ENCODE results near the gene MTMR3.
"Not testable (repeated sequence)": the region's sequence is repeated elsewhere in the genome, so short reads cannot be mapped to it uniquely, and the experiment has no call there.

MTMR3 gene

DNA sequence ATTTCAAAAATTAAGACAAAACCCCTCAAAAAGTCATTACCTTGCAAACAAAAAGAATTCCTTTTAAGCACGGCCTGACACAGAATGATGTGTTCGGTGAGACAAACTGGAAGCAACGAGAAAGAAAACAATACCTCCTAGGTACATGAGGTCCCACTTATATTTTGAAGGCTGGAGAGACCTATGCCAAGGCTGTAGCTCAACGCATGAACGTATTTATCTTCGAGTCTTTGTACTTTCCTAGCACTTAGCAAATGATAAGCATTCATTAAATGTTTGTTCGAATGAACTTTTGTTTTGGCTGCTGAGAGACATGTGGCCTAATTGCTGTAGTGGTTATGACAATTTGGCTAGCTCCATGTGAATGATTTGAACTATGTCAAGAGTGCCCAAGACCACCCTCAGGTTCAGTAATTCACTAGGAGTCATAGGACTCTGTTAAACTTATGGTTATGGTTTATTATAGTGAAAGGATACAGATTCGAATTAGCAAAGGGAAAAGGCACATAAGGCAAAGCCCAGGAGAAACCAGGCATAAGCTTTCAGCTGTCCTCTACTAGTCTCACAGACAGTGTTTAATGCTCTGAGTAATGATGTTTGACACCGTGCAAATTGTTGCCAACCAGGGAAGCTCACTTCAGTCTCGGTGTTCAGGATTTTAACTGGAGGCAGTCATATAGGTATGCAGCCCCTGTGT is 171.2 kb downstream of the MTMR3 start:
- DNase-seq (ENCODE audit: low spot score): no peak

DNA sequence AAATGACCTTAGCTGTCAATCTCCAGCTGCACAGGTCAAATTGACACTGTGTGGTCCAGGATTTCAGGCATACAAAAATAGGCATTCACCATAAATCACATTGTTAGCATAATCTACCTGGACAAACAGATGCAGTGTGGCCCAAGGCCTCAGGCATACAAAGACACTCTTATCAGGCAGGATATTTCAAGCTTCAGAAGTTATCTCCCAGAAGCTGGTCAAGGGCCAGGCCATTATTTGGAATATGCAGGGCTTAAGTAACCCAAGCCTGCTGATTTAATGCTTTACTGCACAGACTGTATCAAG is 171.7 kb downstream of the MTMR3 start:
- DNase-seq (ENCODE audit: low spot score): no peak

DNA sequence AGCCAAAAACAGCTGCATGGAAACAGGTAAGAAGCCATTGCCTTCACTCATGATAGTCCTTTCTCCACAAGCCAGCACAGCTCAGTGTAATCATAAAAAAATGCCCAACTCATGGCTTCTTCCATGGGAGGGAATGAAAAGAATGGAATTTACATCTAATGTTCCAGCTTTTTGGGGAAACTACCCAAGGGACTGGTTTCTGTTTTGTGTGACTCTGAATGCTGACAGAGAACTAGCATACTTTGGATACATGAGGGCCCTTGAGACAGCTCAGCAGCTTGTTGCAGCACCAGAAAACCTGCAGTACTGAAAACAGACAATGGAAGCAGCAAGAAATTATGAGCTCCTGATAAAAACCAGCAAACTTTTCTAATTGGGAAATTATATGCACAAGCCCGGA is 173.0 kb downstream of the MTMR3 start:
- DNase-seq (ENCODE audit: low spot score): no peak

DNA sequence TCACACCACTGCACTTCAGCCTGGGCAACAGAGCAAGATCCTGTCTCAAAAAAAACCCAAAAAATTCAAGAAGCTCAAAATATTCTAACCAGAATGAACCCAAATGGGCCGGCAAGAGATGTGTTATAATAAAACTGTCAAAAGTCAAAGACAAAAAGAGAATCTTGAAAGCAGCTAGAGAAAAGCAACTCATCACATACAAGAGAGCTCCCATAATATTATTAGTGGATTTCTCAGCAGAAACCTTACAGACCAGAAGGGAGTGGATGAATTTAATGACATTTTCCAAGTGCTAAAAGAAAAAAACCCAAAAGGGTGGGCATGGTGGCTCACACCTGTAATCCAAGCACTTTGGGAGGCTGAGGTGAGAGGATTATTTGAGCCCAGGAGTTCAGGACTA is 174.4 kb downstream of the MTMR3 start:
- no peak for DNase-seq (ENCODE audit: low spot score)

DNA sequence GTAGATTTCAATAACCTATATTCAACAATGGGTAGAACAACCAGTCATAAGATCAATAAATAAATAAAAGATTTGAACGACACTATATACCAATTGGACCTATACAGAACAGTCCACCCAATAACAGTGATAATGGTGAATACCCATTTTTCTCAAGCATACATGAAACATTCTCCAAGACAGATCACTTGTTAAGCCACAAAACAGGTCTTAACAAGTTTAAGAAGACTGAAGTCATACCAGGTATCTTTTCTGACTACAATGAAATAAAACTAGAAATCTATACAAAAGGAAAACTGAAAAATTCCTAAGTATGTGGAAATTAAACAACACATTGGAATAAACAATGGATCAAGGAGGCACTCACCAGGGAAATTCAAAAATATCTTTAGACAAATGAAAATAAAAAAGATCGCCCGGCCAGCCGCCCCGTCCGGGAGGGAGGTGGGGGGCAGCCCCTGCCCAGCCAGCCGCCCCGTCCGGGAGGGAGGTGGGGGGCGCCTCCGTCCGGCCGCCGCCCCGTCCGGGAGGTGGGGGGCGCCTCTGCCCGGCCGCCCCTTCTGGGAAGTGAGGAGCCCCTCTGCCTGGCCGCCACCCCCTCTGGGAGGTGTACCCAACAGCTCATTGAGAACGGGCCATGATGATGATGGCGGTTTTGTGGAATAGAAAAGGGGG is 176.5 kb downstream of the MTMR3 start:
- not testable (repeated sequence) for DNase-seq (ENCODE audit: low spot score)

DNA sequence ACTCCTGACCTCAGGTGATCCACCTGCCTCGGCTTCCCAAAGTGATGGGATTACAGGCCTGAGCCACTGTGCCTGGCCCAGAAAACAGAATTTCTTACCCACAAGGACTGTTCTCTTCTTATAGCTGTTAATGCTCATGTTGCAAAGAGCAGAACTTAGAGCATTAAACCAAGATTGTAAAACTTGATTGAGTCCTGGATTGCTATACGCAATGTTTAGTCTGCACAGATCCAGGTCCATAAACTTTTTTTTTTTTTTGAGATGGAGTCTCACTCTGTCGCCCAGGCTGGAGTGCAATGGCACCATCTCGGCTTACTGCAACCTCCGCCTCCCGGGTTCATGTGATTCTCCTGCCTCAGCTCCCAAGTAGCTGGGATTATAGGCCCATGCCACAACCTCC is 178.1 kb downstream of the MTMR3 start:
- not testable (repeated sequence) for DNase-seq (ENCODE audit: low spot score)

DNA sequence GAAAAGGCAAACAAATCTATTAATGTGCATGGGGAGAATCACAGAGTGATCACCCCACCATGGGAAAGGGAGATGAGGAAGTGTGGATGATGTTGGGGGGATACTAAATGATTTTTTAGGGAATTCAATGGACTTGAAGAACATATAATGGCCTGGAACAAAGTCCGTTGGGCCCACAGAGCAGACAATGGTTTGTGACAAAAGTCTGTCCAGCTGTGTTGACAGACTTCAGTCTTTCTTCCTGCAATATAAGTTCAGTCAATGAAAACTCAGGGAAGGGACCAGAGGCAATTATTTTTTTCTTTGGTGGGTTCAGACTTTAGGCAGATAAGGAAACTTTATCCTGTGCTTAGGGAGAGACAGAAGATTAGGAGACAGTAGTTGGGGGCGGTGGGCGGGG is 179.3 kb downstream of the MTMR3 start:
- DNase-seq (ENCODE audit: low spot score): no peak

DNA sequence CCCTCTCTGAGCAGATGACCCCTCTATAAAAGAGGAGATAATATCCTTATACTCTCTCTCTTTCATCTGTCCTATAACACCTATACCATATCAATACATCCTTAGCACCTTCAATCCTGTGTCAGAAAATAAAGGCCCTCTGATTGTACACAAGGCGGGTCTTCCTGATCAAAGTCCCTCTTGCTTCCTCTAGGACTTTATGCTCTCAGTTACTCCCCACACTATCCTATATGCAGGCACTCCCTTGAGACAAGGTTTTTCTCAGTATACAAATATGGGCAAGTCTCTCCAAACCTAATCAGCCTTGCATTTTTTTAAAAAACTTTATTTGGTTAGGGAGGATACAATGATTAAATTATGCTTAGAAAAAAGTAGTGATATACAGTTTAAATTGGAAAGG is 180.0 kb downstream of the MTMR3 start:
- DNase-seq (ENCODE audit: low spot score): no peak

DNA sequence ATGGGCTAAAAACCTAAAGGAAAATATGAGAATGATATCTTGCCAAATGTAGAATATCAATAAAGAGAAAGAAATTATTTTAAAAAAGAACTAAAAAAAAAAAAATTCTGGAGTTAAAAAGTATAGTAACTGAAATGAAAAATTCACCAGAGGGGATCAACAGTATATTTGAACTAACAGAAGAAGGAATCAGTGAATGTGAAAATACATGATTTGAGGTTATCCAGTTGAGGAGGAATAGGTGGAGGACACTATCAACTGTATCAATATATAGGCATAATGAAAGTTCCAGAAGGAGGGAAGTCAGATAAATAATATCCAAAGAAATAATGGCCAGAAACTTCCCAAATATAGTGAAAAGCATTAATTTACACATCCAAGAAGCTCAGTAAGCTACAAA is 181.2 kb downstream of the MTMR3 start:
- DNase-seq (ENCODE audit: low spot score): no peak

DNA sequence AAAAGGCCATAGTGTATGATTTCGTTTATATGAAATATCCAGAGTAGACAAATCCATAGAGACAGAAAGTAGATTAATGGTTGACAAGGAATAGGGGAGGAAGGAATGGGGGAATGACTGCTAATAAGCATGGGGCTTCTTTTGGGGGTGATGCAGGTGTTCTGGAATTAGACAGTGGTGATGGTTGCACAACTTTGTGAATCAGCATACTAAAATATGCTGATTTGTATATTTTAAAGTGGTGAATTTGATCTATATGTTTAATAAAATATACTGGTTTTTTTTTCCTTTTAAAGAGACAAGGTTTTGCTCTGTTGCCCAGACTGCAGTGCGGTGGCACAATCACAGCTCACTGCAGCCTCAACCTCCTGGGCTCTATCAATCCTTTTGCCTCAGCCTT is 190.8 kb downstream of the MTMR3 start:
- DNase-seq (ENCODE audit: low spot score): no peak

DNA sequence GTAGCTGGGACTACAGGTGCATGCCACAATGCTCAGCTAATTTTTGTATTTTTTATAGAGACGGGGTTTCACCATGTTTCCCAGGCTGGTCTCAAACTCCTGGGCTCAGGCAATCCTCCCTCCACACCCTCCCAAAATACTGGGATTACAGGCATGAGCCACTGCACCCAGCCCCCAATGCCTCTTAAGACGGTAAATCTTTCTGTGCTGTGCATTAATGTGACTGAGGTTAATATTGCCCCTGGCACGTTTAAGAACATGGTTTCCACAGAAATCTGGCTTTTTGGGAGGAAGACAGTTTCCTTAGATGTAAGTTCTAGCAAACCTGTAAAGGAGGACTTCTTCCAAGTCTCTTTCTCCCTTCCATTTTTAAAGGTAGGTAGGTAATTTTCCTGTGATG is 191.2 kb downstream of the MTMR3 start:
- DNase-seq (ENCODE audit: low spot score): no peak

DNA sequence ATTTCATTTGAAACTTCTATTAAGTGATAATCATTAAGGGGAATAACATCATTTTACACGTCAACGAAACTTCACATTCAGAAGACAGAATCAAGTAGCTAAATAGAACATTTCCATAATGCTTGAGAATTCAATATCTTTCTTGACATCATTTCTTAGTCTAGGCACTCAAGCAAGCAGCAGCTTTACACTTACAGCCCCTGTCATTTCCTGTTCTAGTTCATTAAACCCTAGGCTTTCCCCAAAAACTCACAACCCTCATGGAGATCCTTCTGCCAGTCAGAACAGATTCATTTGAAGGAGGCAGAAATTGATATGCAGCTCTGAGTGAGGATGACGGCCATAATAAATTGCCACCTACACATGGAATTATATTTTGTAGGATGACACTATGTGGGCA is 192.0 kb downstream of the MTMR3 start:
- no peak for DNase-seq (ENCODE audit: low spot score)

DNA sequence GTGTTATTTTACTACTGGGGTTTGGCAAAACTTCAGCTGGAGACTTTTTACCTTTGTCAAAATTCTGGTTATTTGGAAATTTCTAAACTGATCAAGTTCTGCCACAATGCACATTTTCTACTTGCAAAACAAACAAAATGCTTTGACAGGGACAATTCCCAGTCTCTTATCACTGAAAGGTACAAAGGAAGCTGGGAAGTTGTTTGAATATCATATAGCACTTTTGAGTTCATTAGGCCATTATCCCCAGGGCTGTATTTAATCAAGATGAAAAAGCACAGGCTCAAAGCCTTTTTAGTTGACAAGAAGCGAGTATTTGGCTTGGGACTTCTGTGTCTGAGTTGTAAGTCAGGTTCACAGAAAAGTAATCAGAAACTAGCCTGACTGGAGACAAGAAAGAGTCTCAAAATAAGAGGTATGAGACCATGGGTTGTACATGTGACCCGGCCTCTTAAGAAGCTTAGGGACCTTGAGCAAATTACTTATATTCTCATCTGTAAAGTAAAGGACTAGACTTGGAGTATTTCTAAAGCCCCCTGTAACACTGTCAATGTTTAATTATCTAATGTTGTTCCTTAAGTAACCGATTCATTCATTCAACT is 194.4 kb downstream of the MTMR3 start:
- no peak for DNase-seq (ENCODE audit: low spot score)

DNA sequence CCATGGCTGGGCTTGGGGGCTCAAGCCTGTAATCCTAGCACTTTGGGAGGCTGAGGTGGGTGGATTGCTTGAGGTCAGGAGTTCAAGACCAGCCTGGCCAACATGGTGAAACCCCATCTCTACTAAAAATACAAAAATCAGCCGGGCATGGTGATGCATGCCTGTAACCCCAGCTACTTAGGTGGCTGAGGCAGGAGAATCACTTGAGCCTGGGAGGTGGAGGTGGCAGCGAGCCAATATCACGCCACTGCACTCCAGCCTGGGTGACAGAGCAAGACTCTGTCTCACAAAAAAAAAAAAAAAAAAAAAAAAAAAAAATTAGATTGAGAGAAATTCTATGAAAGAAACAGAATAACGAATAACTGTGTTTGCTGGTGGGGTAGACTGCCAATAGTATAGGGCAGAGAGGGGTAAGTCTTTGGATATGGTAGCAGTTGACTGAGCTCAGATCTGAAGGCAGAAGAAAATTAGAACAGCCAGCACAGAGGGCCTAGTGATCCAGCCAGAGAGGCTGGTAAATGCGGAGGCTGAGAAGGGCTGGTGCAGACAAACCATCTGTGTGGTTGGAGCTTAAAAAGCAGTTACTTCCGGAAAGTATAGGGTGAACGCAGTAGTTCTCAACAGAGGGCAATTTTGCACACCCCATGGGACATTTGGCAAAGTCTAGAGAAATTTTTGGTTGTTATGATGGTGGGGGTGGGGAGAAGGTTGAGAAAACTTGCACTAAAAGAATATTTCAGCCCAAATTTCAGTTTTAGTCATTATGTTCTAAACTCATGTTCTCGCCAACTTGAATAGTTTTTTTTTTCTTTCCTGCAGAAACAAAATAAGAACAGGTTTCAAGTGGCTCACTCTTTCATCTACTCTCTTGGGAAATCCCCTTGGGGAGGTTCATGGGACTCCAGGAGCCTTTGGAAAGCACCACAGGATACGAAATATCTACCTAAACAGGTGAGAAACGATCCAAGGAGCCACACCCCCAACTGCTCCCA is 195.6 kb downstream of the MTMR3 start:
- no peak for DNase-seq (ENCODE audit: low spot score)

DNA sequence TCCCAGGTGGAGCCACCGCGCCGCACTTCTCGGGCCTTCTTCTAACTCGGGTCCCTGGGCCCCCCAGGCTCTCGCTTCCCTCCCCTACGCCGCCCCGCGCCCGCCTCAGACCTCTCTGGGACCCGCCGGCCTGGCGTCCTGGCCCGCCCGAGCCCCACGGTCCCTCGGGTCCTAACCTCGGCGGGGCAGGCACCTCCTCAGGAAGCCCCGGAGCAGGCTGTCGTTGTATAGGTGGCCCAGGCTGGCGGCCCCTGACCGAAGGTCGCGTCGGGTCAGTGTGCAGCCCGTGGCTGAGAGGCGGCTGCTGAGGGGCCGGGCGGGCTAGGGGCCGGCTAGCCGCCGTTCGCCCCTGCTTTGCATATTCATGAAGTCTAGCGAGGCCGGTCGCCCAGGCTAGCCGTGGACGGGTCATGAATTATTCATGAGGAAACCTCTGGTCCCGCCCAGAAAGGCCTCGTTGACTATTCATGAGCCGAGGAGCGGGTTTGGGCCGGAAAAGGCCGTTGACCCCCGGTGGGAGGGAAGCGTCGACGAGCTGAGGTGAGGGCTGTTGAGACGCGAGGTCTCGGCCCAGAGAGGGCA is 197.1 kb downstream of the MTMR3 start, which contains the start of gene HORMAD2:
Gene HORMAD2, plus strand, starts transcription at position 513 of the 582 bp plus-strand sequence. CDS start 13,489 bp downstream, outside the sequence.
- DNase-seq (ENCODE audit: low spot score): no peak

All from hematopoietic multipotent progenitor cell treated with erythropoietin and hydrocortisone succinate and interleukin-3 and kit ligand, for 17 days (in vitro differentiated cells).